WTC11 (cell line): ENCODE results near the gene TSPAN9. TPM values are rescaled to one million over a fixed set of nuclear protein-coding genes. Genes with fewer than 3 reads are reported as not detected.

Experiments
- ATAC-seq: fragments of 200-7000 bp; cut with Tn5 transposase; 2 replicates; pipeline ENCODE4 v1.10.0; 2021; ENCODE audit warnings: mild to moderate bottlenecking, moderate library complexity
- CTCF ChIA-PET: fragments of 300-600 bp; sonication (Branson Sonifier 250); formaldehyde crosslinking; loops from one replicate; lab custom pipeline; 2021; ENCODE audit warnings: antibody characterized with exemption; lab: Charles Lee
- POLR2A ChIA-PET: fragments of 350-600 bp; sonication (Branson Sonifier 250); formaldehyde crosslinking; loops from one replicate; lab custom pipeline; 2021; ENCODE audit warnings: antibody characterized with exemption; lab: Charles Lee
- DNase-seq: peaks from one replicate; pipeline ENCODE4 v3.0.0; 2021; ENCODE audit warnings: low spot score
- H3K27ac Mint-ChIP-seq: 2 replicates; pipeline ENCODE4 v1.8.0; 2021; ENCODE audit warnings: mixed read lengths
- H3K27me3 Mint-ChIP-seq: 2 replicates; pipeline ENCODE4 v1.8.0; 2021; ENCODE audit warnings: low read depth, mild to moderate bottlenecking, moderate library complexity, mixed read lengths
- H3K36me3 Mint-ChIP-seq: 2 replicates; pipeline ENCODE4 v1.8.0; 2021; ENCODE audit warnings: mixed read lengths
- H3K4me1 Mint-ChIP-seq: 2 replicates; pipeline ENCODE4 v1.8.0; 2022; ENCODE audit warnings: mixed read lengths
- H3K4me3 Mint-ChIP-seq: 2 replicates; pipeline ENCODE4 v1.8.0; 2021; ENCODE audit warnings: mild to moderate bottlenecking, moderate library complexity, mixed read lengths
- H3K9me3 Mint-ChIP-seq: 2 replicates; pipeline ENCODE4 v1.8.0; 2021; ENCODE audit warnings: mixed read lengths
- ATF3 ChIP-seq: sonication (generic); formaldehyde crosslinking; conservative IDR thresholded peaks from 2 replicates; pipeline ENCODE4 v1.8.1; 2022; ENCODE audit warnings: mild to moderate bottlenecking, missing genetic modification reagents
- ATF6 ChIP-seq: sonication (generic); formaldehyde crosslinking; IDR thresholded peaks from 2 replicates; pipeline ENCODE4 v1.8.1; 2023; ENCODE audit warnings: mild to moderate bottlenecking, missing genetic modification reagents
- E2F1 ChIP-seq: sonication (generic); formaldehyde crosslinking; IDR thresholded peaks from 2 replicates; pipeline ENCODE4 v1.8.0; 2022; ENCODE audit warnings: mild to moderate bottlenecking, missing genetic modification reagents
- E2F5 ChIP-seq: sonication (generic); formaldehyde crosslinking; IDR thresholded peaks from 2 replicates; pipeline ENCODE4 v1.8.1; 2022; ENCODE audit warnings: mild to moderate bottlenecking, moderate library complexity, missing genetic modification reagents
- HMGA2 ChIP-seq: fragments of 250-450 bp; sonication (Bioruptor Pico); IDR thresholded peaks from 2 replicates; pipeline ENCODE4 v1.4.0; 2021; ENCODE audit warnings: mild to moderate bottlenecking, moderate library complexity
- NFE2L1 ChIP-seq: sonication (generic); formaldehyde crosslinking; IDR thresholded peaks from 2 replicates; pipeline ENCODE4 v1.8.1; 2023; ENCODE audit warnings: missing genetic modification reagents
- NFYB ChIP-seq: sonication (generic); formaldehyde crosslinking; conservative IDR thresholded peaks from 2 replicates; pipeline ENCODE4 v1.8.0; 2022; ENCODE audit warnings: low read depth, missing genetic modification reagents
- NR1H2 ChIP-seq: sonication (generic); formaldehyde crosslinking; IDR thresholded peaks from 2 replicates; pipeline ENCODE4 v1.9.0; 2021; ENCODE audit warnings: mild to moderate bottlenecking, moderate library complexity, missing genetic modification reagents
- NR2C2 ChIP-seq: sonication (generic); formaldehyde crosslinking; IDR thresholded peaks from 2 replicates; pipeline ENCODE4 v1.8.0; 2022; ENCODE audit warnings: mild to moderate bottlenecking, missing genetic modification reagents
- PRRX2 ChIP-seq: fragments of 250-450 bp; sonication (Bioruptor Pico); IDR thresholded peaks from 2 replicates; pipeline ENCODE4 v1.8.0; 2021; ENCODE audit warnings: mild to moderate bottlenecking
- TCF7 ChIP-seq: sonication (generic); formaldehyde crosslinking; IDR thresholded peaks from 2 replicates; pipeline ENCODE4 v1.8.0; 2022; ENCODE audit warnings: mild to moderate bottlenecking, low read depth, missing genetic modification reagents, moderate library complexity
- TEAD1 ChIP-seq: sonication (generic); formaldehyde crosslinking; IDR thresholded peaks from 2 replicates; pipeline ENCODE4 v1.8.0; 2022; ENCODE audit warnings: mild to moderate bottlenecking, missing genetic modification reagents
- TEAD4 ChIP-seq: sonication (generic); formaldehyde crosslinking; IDR thresholded peaks from 2 replicates; pipeline ENCODE4 v1.8.0; 2022; ENCODE audit warnings: mild to moderate bottlenecking, missing genetic modification reagents
- USF1 ChIP-seq: sonication (generic); formaldehyde crosslinking; IDR thresholded peaks from 2 replicates; pipeline ENCODE4 v1.8.0; 2022; ENCODE audit warnings: mild to moderate bottlenecking, missing genetic modification reagents
- ZNF219 ChIP-seq: sonication (generic); formaldehyde crosslinking; IDR thresholded peaks from 2 replicates; pipeline ENCODE4 v1.8.0; 2023; ENCODE audit warnings: missing genetic modification reagents, mild to moderate bottlenecking, borderline replicate concordance
- ZNF232 ChIP-seq: sonication (generic); formaldehyde crosslinking; IDR thresholded peaks from 2 replicates; pipeline ENCODE4 v1.8.0; 2022; ENCODE audit warnings: mild to moderate bottlenecking, missing genetic modification reagents
- ZNF416 ChIP-seq: fragments of 250-450 bp; sonication (Bioruptor Pico); IDR thresholded peaks from 2 replicates; pipeline ENCODE4 v1.9.0; 2021; ENCODE audit warnings: mild to moderate bottlenecking, inconsistent platforms
- total RNA-seq: library from RNA; stranded (reverse); gene quantifications from 3 replicates; pipeline ENCODE4 v1.2.3, GENCODE V29; 2021
- TF ChIP-seq, protein P1 (sequence below): sonication (generic); formaldehyde crosslinking; IDR thresholded peaks from 2 replicates; pipeline ENCODE4 v1.8.1; 2023; ENCODE audit warnings: mild to moderate bottlenecking, missing genetic modification reagents, borderline replicate concordance
- TF ChIP-seq, protein P2 (sequence below): fragments of 200-600 bp; IDR thresholded peaks from 2 replicates; pipeline ENCODE4 v1.8.0; 2022; ENCODE audit warnings: antibody characterized with exemption

TSPAN9 gene
- total RNA-seq, 1 experiment from 2014 or later, result 27.6 TPM

- CTCF ChIA-PET, result interaction anchor here (1.3 kb wide), 2 partner anchors 18 to 21 kb away, joined by 3 to 6 read pairs; no protein-coding TSS in a partner anchor
- DNase-seq (no peak), ATAC-seq (no peak)
- H3K36me3 Mint-ChIP-seq, result no peaks in the 10 kb centered on the region
- no peak overlapping the region for H3K27ac Mint-ChIP-seq
- H3K4me3 Mint-ChIP-seq, result no peak overlapping the region
- no peaks in the 10 kb centered on the region for H3K27me3 Mint-ChIP-seq
- POLR2A ChIA-PET, result no interaction called here
- H3K4me1 Mint-ChIP-seq, result peaks cover 6% of the 10 kb centered on the region
- TF ChIP-seq ZNF232 (CRISPR knock-in tag), result no peak
- TF ChIP-seq HMGA2, result no peak
- no peak for TF ChIP-seq PRRX2 (CRISPR knock-in tag)
- TF ChIP-seq E2F5 (CRISPR knock-in tag), result no peak
- no peak for TF ChIP-seq NFYB (CRISPR knock-in tag)
- no peak for TF ChIP-seq NR2C2
- TF ChIP-seq TEAD1, result no peak
- TF ChIP-seq TEAD4, result no peak
- no peak for TF ChIP-seq ZNF416
- no peak for TF ChIP-seq ATF6 (CRISPR knock-in tag)
- no peak for TF ChIP-seq NR1H2
- TF ChIP-seq, protein P1, sequence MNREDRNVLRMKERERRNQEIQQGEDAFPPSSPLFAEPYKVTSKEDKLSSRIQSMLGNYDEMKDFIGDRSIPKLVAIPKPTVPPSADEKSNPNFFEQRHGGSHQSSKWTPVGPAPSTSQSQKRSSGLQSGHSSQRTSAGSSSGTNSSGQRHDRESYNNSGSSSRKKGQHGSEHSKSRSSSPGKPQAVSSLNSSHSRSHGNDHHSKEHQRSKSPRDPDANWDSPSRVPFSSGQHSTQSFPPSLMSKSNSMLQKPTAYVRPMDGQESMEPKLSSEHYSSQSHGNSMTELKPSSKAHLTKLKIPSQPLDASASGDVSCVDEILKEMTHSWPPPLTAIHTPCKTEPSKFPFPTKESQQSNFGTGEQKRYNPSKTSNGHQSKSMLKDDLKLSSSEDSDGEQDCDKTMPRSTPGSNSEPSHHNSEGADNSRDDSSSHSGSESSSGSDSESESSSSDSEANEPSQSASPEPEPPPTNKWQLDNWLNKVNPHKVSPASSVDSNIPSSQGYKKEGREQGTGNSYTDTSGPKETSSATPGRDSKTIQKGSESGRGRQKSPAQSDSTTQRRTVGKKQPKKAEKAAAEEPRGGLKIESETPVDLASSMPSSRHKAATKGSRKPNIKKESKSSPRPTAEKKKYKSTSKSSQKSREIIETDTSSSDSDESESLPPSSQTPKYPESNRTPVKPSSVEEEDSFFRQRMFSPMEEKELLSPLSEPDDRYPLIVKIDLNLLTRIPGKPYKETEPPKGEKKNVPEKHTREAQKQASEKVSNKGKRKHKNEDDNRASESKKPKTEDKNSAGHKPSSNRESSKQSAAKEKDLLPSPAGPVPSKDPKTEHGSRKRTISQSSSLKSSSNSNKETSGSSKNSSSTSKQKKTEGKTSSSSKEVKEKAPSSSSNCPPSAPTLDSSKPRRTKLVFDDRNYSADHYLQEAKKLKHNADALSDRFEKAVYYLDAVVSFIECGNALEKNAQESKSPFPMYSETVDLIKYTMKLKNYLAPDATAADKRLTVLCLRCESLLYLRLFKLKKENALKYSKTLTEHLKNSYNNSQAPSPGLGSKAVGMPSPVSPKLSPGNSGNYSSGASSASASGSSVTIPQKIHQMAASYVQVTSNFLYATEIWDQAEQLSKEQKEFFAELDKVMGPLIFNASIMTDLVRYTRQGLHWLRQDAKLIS (CRISPR knock-in tag), result no peak
- no peak for TF ChIP-seq NFE2L1
- TF ChIP-seq TCF7, result no peak
- no peak for TF ChIP-seq ATF3 (CRISPR knock-in tag)
- TF ChIP-seq, protein P2, sequence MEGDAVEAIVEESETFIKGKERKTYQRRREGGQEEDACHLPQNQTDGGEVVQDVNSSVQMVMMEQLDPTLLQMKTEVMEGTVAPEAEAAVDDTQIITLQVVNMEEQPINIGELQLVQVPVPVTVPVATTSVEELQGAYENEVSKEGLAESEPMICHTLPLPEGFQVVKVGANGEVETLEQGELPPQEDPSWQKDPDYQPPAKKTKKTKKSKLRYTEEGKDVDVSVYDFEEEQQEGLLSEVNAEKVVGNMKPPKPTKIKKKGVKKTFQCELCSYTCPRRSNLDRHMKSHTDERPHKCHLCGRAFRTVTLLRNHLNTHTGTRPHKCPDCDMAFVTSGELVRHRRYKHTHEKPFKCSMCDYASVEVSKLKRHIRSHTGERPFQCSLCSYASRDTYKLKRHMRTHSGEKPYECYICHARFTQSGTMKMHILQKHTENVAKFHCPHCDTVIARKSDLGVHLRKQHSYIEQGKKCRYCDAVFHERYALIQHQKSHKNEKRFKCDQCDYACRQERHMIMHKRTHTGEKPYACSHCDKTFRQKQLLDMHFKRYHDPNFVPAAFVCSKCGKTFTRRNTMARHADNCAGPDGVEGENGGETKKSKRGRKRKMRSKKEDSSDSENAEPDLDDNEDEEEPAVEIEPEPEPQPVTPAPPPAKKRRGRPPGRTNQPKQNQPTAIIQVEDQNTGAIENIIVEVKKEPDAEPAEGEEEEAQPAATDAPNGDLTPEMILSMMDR, result no peak
- no peak for TF ChIP-seq USF1 (CRISPR knock-in tag)
- TF ChIP-seq E2F1 (CRISPR knock-in tag), result no peak
- no peak for TF ChIP-seq ZNF219 (CRISPR knock-in tag)
- H3K9me3 Mint-ChIP-seq, result no peaks in the 10 kb centered on the region
Measured at GRCh38 chr12:3321881-3322280, 244.7 kb downstream of the TSPAN9 start.
